GM18858 (cell line): ENCODE results near the gene TBC1D2B.
"Not testable (repeated sequence)": the region's sequence is repeated elsewhere in the genome, so short reads cannot be mapped to it uniquely, and the experiment has no call there.

Source experiments
- ATAC-seq: cut with Tn5 transposase; IDR thresholded peaks from one replicate; pipeline ENCODE4 v1.9.1; 2021; ENCODE audit not compliant: unreplicated experiment

Gene TBC1D2B

DNA sequence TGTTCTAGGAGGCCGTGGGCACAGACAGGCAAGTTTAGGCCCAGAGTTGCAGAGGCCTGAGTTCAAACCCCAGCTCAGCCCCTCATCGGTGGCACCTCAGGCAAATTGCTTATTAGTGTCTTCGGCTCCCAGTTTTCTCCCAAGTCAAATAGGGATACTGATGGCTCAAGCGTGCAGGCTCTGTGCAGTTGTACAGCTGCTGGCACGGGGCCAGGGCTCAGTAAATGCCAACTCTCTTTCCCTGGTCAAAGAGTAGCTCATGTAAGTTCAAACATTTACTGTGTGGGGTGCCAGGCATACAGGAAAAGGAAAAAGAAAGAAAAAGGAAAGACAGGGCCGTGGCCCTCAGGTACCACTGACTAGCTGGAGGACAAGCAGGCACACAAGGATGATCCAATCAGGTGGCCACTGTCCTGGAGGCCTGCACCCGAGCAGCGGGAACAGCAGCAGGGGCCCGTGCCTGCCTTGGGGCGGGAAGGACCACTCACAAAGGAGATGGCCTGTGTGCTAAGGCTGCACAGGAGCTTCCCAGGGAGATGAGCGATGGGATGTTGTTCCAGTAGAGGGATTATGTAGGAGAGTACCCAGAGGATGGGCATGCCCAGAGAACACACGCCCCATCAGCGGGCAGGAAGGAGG lies 70.8 kb downstream of the TBC1D2B start:
- ATAC-seq, result no peak

DNA sequence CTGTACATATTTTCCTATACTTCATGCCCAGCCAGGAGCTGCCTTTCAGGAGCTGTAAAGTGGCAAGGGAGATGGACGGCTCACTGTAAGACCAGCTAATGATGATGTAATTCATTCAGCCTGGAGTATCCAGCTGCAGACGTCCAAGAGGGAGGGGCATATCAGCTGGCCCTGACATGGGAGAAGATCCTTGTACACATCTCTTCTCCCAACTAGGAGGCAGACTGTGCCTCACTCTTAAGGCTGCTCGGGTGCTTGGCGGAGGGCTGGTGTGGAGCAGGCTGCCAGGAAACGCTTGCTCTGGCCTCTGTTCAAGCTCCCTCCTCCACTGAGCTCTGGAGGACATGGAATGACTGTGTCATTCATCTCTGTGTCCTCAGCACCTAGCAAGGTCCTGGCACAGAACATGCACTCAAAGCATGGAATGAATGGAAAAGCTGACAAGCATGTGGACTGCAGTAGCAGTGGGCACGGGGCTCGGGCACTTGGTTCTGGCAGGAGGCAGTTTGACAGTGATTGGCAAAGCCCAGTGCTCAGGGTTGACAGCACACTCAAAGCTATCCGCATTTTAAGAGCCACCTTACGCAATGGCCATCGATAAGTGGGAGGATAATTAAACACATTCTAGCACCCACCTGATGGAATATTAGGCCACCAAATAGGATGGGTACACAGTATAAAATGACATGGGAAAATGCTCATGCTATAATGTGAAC lies 72.4 kb downstream of the TBC1D2B start:
- ATAC-seq, result no peak

DNA sequence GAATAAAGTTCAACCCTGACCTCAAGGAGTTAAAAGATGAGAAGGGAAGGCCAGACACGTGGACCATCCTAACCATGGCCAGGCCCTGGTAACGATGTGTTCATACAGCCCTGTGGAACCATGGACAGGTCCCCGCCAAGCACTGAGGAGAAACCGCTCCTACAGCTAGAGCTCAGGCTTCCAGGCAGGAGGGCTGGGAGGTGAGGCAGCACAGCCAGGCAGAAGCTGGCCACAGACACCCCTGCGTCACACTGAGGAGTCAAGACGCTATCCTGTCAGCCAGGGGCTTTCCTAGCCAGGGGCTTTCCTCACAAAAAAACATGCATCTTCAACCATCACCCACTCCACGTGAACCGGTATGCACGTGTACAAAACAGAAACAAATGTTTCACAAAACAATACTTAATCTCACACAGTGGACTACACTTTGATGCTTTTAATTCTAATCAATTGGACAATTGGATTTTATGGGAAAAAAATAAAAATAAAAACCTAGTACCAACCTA lies 73.2 kb downstream of the TBC1D2B start:
- no peak for ATAC-seq

DNA sequence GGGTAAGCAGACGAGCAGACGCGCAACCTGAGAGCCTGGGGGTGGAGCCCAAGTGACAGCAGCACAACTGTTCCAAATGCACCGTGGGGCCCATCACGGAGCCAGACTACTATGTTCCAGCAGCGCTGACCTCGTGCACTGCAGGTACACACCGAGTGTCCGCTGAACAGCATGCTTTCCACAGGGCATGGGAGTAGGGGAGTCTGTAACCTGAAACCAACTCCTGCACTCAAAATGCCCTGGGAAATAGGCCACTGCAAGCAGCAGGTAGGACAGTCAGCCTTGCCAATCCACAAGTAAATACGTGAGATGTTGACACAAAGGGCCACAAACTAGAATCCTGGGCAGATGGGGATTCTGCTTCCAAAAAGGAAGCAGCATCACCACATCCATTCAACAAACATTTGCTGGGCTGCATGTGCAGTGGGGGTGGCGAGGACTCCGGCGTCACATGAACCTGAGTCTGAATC lies 73.9 kb downstream of the TBC1D2B start:
- no peak for ATAC-seq

DNA sequence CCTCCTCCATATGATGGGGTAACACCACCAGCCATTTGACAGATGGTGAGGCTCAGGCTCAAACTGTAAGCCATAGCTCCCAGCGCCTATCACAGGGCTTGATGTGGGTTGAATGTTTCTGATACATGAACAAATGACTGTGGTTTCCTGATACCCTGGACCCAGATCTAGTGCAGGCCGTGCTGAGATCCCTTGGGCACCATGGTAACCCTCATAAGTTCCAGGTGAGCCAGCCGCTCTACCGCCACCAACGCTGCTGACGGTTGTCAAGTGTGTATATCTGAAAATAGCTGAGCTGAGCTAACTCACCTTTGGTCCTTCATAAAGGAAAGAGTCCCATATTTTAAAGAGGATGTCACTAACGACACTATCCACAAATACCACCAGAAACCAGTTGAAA lies 74.5 kb downstream of the TBC1D2B start:
- no peak for ATAC-seq

DNA sequence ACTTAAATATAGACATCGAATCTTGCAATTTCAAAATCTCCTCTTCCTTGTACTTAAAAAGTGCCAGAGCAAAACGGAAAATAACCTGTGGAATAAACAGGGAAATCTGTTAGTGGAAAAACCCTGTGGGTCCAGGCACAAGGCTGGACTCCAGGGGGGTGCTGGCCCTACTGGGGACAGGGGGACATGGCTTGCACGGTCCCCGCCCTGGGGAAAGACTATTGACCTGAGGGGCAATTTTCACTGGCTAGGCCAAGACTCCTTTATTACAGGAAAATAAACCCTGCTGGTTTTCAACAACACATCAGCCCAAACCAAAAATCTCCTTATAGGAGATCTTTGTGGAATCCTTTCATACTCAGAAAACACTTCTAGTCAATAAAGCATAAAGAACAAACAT lies 75.9 kb downstream of the TBC1D2B start:
- ATAC-seq, result no peak

DNA sequence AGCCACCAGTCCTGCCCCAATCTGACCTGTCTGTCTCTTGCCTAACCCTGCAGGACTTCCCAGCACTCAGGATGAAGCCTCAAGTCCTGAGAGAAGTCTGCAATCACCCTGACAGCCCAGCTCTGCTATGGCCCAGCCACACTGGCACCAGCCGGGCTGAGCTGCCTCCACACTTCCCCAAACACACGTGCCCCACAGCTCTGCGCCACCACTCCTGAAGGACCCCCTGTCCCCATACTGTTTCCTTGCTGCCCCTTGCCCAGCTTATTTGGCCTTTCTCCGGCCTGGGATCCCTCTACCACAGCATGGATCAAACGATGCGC lies 76.6 kb downstream of the TBC1D2B start:
- ATAC-seq, result no peak

DNA sequence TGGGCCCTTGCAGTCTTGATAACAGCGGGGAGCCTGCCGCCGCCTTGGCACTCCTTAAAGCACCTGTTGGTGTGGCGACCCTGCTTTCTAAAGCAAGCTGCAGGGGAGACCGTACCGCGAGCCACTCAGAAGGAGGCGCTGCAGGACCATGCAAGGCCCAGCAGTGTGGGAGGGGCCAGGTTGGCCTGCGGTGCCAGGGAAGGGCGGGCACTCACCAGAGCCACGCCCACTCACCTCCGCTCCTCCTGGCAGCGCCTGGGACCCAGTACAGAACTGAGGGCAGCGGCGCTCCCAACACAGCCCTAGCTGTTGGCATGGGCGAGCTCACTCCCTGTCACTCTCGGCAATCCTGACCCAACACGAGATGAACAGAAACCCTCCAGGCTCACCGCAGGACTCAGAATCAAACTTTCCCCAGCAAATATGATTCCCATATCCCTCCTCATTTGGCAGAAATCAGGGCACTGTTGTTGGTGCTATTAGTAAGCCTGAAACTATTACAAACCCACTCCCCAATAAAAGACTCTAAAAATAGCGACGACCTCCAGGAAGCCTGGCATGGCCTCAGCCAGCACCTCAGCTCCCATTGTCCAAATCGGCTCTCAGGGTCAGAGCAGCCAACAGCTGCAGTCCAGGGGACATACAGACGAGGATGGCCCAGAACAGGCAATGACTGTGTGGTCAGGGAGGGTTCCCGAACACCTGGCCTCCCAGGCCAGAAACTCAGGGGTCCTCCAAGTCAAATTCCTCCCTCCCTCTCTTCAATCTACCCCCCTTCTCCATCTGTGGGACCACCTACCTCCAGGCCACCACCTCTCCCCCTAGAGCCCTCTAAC lies 77.2 kb downstream of the TBC1D2B start:
- ATAC-seq, result no peak

DNA sequence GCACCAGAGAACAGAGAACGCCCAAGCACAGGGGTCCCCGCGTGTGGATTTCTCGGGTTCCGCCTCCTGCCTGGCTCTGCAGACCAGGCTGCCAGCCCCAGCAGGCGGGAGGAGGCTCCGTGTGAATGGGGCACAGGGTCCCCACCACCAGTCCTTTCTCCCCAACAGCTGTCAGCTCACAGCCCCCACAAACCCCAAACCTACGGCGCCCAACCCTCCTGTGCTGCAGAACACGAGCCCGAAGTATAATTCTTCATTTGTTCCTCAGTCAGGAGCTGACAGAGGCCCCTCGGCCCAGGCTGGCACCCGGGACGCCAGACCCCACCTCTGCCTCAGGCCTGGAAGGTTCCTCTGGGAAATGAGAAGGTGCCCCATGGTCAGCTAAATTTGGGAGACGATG lies 78.0 kb downstream of the TBC1D2B start:
- no peak for ATAC-seq

DNA sequence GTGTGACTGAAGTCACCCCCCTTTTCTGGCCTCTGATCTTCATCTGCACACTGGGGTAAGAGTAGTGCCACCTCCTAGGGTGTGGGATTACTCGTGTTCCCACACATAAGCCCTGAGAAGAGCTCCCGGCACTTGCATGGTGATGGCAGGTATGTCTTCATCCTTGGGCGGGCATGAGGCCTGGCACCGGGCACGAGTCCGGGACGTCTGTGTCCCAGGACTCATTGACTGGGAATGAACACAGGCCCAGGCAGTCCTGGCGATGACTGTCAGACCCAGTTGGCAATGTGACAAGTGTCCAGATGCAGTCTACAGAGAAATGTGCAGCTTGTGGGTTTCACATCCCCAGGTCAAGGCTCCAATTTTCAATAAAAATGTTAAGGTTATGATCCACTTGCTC lies 78.9 kb downstream of the TBC1D2B start:
- ATAC-seq, result no peak

DNA sequence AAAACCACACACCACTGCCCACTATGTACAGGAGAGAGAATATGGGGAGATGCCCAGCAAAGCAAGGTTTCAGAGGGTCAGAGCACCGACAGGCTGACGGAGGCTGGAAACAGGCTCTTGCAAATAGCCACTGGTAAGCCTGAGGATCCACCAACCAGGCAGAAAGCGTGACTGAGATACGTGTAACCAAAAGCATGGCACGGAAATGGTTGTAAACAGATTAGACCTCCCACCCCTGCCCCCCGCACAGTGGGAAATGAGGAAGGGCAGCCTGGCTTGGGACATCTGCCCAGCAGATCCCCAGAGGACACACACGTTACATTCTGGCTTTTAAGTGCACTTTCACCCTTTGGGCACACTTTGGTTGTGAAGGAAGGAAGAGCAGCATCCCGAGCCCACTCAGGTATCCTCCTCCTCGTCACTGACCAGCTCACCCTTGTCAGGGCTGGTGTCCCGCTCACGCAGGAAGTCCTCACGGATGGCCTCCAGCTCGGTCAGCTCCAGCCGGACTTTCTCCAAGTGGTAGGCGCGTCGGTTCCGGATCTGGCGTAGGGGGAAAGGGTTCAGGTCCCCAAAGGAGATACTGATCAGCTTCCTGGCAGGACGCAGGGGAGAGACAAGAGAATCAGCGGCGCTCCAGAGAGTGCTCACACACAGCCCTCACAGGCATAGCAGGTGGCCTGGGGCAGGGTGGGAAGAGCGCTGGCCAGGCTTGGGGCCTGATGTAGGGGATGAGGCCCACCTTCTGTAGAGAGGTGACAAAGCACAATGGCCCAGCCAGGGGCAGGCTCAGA lies 79.6 kb downstream of the TBC1D2B start:
- not testable (repeated sequence) for ATAC-seq

DNA sequence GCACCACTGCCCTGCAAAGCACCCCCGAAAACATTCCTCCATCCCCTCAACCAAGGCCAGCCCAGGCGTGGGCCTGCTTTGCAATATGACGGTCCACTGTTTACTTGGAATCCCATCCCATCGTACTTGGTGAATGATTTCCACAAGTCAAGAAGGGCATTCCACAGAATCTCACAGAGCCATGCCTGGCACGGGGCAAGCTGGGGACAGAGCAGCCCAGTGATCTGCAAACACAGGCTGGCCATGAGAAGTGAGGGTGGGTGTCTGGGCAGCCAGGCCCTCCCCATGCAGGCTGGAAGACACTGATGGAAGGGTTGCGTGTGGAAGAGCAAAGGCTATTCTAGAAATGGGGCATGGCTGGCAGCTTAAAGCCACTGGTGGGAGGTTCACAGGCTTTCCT lies 80.3 kb downstream of the TBC1D2B start:
- not testable (repeated sequence) for ATAC-seq

DNA sequence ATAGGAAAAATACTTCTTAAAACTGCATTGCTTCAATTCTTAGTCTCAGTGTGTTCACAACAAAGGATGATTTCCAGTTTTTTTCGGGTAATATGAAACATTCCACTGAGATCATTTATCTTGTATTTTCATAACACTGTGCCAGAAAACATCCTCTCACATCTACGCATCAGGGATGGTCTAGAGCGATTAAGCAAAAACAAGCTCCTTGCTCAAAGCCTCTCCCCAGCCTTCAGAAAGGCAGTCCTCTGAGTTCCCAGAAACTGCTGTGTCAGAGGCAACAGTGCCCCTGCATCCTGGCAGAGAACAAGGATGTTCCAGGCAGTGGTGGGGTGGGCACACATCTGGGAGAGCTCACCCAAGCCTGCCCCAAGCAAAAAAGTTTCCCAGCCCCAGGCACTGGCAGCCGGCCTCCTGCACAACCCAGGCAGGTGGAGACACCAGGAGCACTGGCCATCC lies 80.8 kb downstream of the TBC1D2B start:
- ATAC-seq, result not testable (repeated sequence)

DNA sequence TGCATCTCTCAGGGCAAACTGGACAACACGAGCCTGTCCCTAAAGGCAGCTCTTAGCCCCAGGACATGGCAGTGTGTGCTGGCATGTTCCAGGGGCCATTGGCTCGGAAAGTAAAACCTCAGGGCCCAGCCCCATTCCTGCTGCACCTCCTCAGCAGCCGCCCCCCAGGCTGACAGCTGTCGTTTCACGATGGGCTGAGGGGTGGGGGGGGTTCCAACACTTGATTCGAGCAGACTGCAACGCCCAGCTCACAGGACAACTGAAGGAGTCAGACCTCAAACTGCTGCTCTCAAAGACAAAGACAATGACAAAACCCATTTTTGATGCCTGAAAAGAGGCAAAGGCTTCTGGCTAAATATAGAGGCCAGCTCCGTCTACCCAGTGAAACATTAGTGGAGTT lies 81.3 kb downstream of the TBC1D2B start:
- not testable (repeated sequence) for ATAC-seq

DNA sequence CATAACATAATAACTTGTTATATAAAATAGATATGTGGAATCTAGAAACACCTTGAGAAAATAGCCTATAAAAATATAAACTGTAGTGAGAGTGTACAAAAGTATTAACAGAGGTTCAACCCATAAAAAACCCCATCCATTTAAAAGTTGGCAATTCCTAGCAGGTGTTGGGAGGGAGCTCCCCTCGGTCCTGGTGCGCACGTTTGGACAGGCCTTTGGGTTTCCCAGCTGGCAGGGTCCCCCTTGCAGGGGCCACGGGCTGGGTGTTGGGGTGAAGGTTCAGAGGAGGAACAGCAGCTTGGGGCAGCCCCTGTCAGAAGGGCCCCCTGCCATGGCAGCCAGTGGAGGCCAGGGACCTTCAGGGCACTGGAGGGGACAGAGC lies 82.0 kb downstream of the TBC1D2B start:
- not testable (repeated sequence) for ATAC-seq

DNA sequence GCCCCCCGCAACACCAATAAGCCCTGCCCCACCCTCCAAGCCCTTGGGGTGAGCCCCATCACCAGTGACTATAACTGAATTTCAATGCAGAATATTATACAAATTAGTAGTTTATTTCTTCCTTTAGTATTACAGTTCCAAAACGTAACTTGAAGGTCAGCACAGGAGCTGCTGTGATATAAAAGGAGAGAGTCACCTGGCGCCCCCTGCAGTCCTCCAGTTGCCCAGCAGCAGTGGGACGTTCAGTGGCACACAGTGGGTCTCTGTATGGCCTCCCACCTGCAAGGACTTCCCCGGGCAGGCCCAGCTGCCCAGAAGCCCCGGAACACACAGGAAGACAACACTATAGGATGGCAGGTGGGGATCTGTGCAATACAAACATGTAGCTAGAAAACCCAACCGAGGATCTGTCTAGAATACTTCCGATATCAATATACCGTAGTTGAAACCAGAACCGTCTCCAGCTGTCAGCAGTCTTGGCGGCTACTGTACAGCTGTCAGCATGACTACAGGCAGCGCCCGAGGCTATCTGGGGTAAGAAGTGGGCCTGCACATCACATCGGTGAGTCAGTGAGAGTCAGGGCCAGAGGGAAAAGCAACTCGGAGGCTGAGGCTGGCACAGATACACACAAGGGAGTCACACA lies 82.5 kb downstream of the TBC1D2B start:
- not testable (repeated sequence) for ATAC-seq

DNA sequence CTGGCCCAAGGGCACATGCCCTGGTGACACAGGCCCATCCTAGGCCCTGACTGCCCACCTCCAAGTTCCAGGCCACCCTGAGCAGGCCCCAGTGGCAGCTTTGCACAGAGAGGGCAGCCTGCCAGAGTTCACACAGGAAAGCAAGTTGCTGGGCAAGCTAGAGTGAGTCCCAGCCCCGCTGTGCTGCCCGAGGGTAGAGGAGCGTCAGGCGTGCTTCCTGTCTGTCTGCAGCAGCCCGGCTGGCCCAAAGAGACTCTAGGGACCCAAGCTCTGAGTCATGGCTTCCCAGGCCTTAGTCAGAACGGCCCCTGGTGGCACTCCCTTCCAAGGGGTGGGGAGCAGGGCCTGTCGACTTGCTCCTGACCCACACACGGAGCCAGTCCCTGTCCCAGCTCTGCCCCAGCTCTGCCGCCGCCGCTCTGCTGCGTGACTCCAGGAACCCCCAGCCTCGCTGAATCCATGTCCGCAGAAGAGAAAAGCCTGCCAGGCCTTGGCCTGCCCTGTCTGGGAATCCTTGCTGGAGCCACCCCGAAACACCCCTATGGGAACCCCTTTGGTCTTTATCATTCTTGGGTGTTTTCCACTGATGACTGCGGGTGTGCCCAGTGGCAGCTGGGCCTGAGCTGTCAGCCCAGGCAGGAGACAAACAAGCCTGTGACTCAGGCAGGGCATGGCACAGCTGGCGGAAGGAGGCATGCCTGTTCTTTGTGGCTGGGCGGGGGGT lies 83.4 kb downstream of the TBC1D2B start:
- peak; percentile 64 for ATAC-seq

DNA sequence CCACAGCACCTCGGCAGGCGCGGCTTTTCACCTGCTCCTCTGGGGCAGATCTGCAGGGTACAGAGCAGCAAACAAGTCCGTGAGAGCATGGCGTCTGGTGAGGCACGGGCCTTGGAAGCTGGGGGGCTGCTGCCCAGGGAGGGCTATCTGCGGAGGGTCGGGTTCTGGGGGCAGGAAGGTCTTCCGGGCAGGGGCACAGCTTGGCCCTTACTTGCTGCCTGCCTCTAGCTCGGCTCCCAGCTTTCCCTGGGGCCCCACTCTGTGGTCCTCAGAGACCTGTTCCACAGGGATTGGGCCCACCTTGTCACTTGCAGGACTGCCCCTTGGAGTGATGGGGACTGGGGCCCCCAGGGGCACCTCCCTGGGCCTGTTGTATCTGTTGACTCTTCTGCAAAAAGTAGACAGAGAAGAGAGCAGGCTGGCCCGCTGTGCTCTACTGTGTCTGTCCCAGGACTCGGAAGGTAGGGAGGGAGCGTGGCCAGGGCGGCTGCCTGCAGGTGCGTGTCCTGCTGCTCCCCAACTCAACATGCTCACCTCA lies 84.1 kb downstream of the TBC1D2B start:
- no peak for ATAC-seq
